Heart right ventricle (tissue), 16 donors: Measurements from ENCODE around the gene EML2. TPM values are rescaled to one million over a fixed set of nuclear protein-coding genes. Genes with fewer than 3 reads are reported as not detected.
A peak's percentile ranks its signal among the peaks of the same experiment; 100 is the strongest.

Source experiments
- ATAC-seq, 8 donors: fragments of 200-7000 bp; cut with Tn5 transposase; one replicate each; pipeline ENCODE4 v1.9.1; 2020; ENCODE audit warnings: mild to moderate bottlenecking in 8 of 8, moderate library complexity in 8 of 8, moderate number of reproducible peaks in 1 of 8
- DNase-seq, 2 donors: peaks; one replicate each; pipeline ENCODE4 v3.0.0-alpha.2; 2020
- H3K27ac ChIP-seq, 10 donors: fragments of 200-600 bp; sonication (generic) in 2 of 10; one replicate each; pipeline versions ENCODE4 v1.5.0 to v1.8.0; 2020 to 2022; ENCODE audit warnings: mild to moderate bottlenecking in 3 of 10
- H3K27me3 ChIP-seq, 7 donors: fragments of 200-600 bp; one replicate each; pipeline ENCODE4 v1.8.0; 2021 to 2022; ENCODE audit warnings: mild to moderate bottlenecking in 2 of 7
- H3K36me3 ChIP-seq, 9 donors: fragments of 200-600 bp; sonication (generic) in 1 of 9; one replicate each; pipeline versions ENCODE4 v1.5.0 to v1.8.0; 2020 to 2022; ENCODE audit warnings: mild to moderate bottlenecking in 2 of 9
- H3K4me1 ChIP-seq, 9 donors: fragments of 200-600 bp; sonication (generic) in 1 of 9; one replicate each; pipeline versions ENCODE4 v1.5.0 to v1.8.0; 2020 to 2022; ENCODE audit warnings: mild to moderate bottlenecking in 4 of 9
- H3K4me3 ChIP-seq, 10 donors: fragments of 200-600 bp; sonication (generic) in 2 of 10; one replicate each; pipeline versions ENCODE4 v1.5.0 to v1.8.0; 2020 to 2022; ENCODE audit warnings: mild to moderate bottlenecking in 7 of 10, moderate library complexity in 2 of 10
- H3K9me3 ChIP-seq, 11 donors: fragments of 200-600 bp in 10 of 11; sonication (generic) in 2 of 11; one replicate each; pipeline versions ENCODE4 v1.5.0 to v1.8.0; 2013 to 2022; ENCODE audit warnings: mild to moderate bottlenecking in 2 of 11, control low read depth in 1 of 11, moderate library complexity in 1 of 11
- CTCF ChIP-seq, 9 donors: fragments of 200-600 bp; sonication (generic) in 2 of 9; IDR thresholded peaks; one replicate each; pipeline versions ENCODE4 v1.5.0 to v1.8.0; 2021 to 2022; ENCODE audit warnings: antibody characterized with exemption in 9 of 9, mild to moderate bottlenecking in 5 of 9, moderate library complexity in 1 of 9
- WGBS, 2 donors: extraction: QIAGEN DNeasy Blood & Tissue Kit; methylation state at CpG; one replicate each; pipeline ENCODE4 v1.1.7; 2013; ENCODE audit warnings: inconsistent platforms in 1 of 2; 5-methylcytosine and 5-hydroxymethylcytosine counted together
- intact Hi-C, 10 donors: fragments of 100-400 bp; cut with DNase I; formaldehyde crosslinking; loops; one replicate each; pipeline versions ENCODE4 v1.11.1 to v1.14.2; 2022
- polyA plus RNA-seq, 2 donors: library from polyadenylated mRNA; stranded (reverse); fragments of 200-250 nt; gene quantifications; one replicate each; pipeline ENCODE4 v1.2.3, GENCODE V29; 2013
- total RNA-seq, 10 donors: library from RNA; stranded (reverse); fragmentation: NEBNext Ultra II Directional in 3 of 10; extraction: Animal tissue kit (Norgen Biotek cat#: 25700) in 3 of 10; gene quantifications; one replicate each; pipeline versions ENCODE4 v1.2.1 to v1.2.4, GENCODE V29; 2021 to 2023
- donor health status: Arrhythmogenic right ventricular cardiomyopathy.
- donor health status: ischemic (EF 13 %, LVEDD 7.1; RV severe dilation, severe dysfunction).
- donor health status: healthy with polysubstance abuse.
- donor health status: DM: no; HTN: yes; CAD: no.
- donor health status: DM: no; HTN: no; CAD: no.
- donor health status: ischemic (EF 25% LVEDD 6.9; RV normal size, moderate dysfunction).
- donor health status: ischemic (EF 25% LVEDD 5.7; RV mildly dilated, moderate dysfunction).
- donor health status: healthy.
- donor health status: DM: yes; HTN: yes; CAD: no.
- donor health status: Ischemic cardiomyopathy.
- donor health status: ischemic (EF 35%, LVEDD 5.7; RV mildly dilated, moderate dysfunction).
- donor health status: nonischemic (EF 11% LVEDD 7.7; RV severe dilation, severe dysfunction).
- donor health status: DM: yes; HTN: yes; CAD: no.
- donor health status: PGD.
- donor health status: ischemic (EF 29% LVEDD 5.4; RV normal size, mild dysfunction).
- donor health status: nonischemic (EF 23%, LVEDD 6.1; RV moderate dilation, normal function).

Gene EML2
- total and polyA plus RNA-seq, 12 donors = 17.3 to 54.5 (median 43.9) TPM

GRCh38 chr19:45592366-45592765, 46.8 kb downstream of the EML2 start:
- Histone ChIP-seq H3K4me3 (no peak overlapping the region), H3K4me1 (peaks cover 0 to 40% (median 27%) of the 10 kb centered on the region in 9 donors), H3K27me3 (peaks cover 0 to 42% (median 27%) of the 10 kb centered on the region in 7 donors), H3K36me3 (peaks cover 0 to 39% (median 0%) of the 10 kb centered on the region in 9 donors), H3K27ac (peak overlapping the region in 7 of 10 donors; percentile 7 to 65 (median 35)), H3K9me3 (no peaks in the 10 kb centered on the region)
- intact Hi-C loops = no loop called here
- ATAC-seq (peak in 4 of 8 donors; percentile 14 to 61 (median 48)), DNase-seq (no peak)
- 34 to 48% methylated on average over 4 of the region's 4 CpGs for WGBS, 2 donors
- TF ChIP-seq CTCF (IDR thresholded peaks at IDR 0.05) = no peak

GRCh38 chr19:45591638-45592005, 47.6 kb downstream of the EML2 start:
- H3K36me3 ChIP-seq = peaks cover 0 to 39% (median 0%) of the 10 kb centered on the region in 9 donors
- ATAC-seq (no peak), DNase-seq (no peak)
- H3K27ac ChIP-seq = peak overlapping the region in 4 of 10 donors; percentile 13 to 51 (median 30)
- intact Hi-C loops = no loop called here
- peaks cover 0 to 33% (median 20%) of the 10 kb centered on the region in 9 donors for H3K4me1 ChIP-seq
- no peaks in the 10 kb centered on the region for H3K9me3 ChIP-seq
- WGBS, 2 donors = 93 to 95% methylated on average over 21 of the region's 21 CpGs
- H3K27me3 ChIP-seq = peaks cover 0 to 36% (median 21%) of the 10 kb centered on the region in 7 donors
- no peak overlapping the region for H3K4me3 ChIP-seq
- TF ChIP-seq CTCF (IDR thresholded peaks at IDR 0.05) = no peak

GRCh38 chr19:45591004-45591637, 48.1 kb downstream of the EML2 start:
- H3K27me3 ChIP-seq = peaks cover 0 to 32% (median 16%) of the 10 kb centered on the region in 7 donors
- H3K4me3 ChIP-seq = no peak overlapping the region
- peaks cover 0 to 39% (median 0%) of the 10 kb centered on the region in 9 donors for H3K36me3 ChIP-seq
- H3K9me3 ChIP-seq = no peaks in the 10 kb centered on the region
- DNase-seq (no peak), ATAC-seq (peak in 2 of 8 donors; percentile 22 to 35)
- 61 to 67% methylated on average over 48 of the region's 48 CpGs for WGBS, 2 donors
- intact Hi-C loops = no loop called here
- no peak overlapping the region for H3K27ac ChIP-seq
- peak in 6 of 9 donors; percentile 11 to 38 (median 32) for TF ChIP-seq CTCF (IDR thresholded peaks at IDR 0.05)
- peaks cover 0 to 30% (median 15%) of the 10 kb centered on the region in 9 donors for H3K4me1 ChIP-seq

GRCh38 chr19:45590300-45591003, 48.7 kb downstream of the EML2 start:
- Histone ChIP-seq H3K27me3 (peaks cover 0 to 31% (median 16%) of the 10 kb centered on the region in 7 donors), H3K4me1 (peaks cover 0 to 32% (median 15%) of the 10 kb centered on the region in 9 donors), H3K27ac (no peak overlapping the region), H3K36me3 (peaks cover 0 to 39% (median 0%) of the 10 kb centered on the region in 9 donors), H3K4me3 (no peak overlapping the region), H3K9me3 (no peaks in the 10 kb centered on the region)
- WGBS, 2 donors = 63 to 72% methylated on average over 15 of the region's 15 CpGs
- no peak for TF ChIP-seq CTCF (IDR thresholded peaks at IDR 0.05)
- intact Hi-C loops = no loop called here
- ATAC-seq (no peak), DNase-seq (no peak)
